A204.1 (cell line): ENCODE data around the gene XIAP.
A peak's percentile ranks its signal among the peaks of the same experiment; 100 is the strongest.
"Not testable (repeated sequence)": the region's sequence is repeated elsewhere in the genome, so short reads cannot be mapped to it uniquely, and the experiment has no call there.

Experiments
- FAIRE-seq: peaks from 2 replicates; lab custom pipeline; 2012; peaks lifted over from hg19 to GRCh38; lab: Jason Lieb, UNC

XIAP gene

DNA sequence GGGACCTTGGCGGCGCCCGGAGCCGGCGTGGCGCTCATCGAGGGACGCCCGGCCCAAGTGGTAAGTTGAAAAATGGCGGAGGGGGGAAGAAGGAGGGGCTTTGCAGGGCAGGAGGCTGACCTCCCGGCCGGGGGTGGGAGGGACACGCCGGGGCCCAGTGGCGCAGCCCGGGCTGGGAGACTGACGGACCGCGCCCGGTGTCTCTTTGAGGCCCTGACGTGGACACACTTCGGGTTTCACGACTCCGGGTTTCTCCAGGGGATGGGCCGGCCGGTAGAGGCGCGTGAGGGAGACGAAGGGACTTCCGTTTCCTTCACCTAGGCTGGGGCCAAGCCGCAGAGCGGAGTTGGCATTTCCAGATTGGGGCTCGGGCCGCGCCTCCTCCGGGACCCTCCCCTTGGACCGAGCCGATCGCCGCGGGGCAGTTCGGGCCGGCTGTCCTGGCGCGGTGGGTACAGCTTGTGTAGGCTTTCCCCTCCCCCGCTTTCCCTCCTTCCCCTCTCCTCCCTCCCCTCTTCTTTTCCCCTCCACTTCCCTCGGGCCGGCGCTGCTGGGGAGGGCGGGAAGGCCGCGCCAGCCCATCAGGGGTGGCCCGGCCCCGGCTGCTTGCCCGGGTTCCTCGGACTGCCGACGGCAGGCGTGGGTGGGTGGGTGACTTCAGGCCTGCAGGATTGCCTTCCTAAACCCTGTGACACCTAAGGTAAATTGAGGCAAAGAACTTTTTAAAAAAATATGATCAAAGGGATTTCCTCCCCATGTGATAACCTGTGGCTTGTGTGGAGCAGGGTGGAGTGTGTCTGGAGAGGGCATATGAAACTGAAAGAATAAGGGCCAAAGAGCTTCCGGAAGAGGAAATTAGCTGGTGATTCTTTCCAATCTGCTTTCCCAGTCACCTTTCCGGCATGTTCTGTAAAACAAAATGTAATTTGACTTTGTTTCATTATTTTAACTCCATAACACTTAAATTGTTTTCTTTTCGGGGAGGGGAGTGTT, at the start of gene XIAP:
Gene XIAP (plus strand): TSS at position 208 of the 993 bp plus-strand sequence. CDS start 25,610 bp downstream, outside the sequence.
- FAIRE-seq, result peak; percentile 87

GRCh38 chrX:123814343-123814742, 45.5 kb upstream of the XIAP start:
- FAIRE-seq, result no peak

GRCh38 chrX:123814934-123815394, 44.9 kb upstream of the XIAP start:
- FAIRE-seq, result not testable (repeated sequence)

- FAIRE-seq, result no peak
Measured at GRCh38 chrX:123817288-123817894, 42.5 kb upstream of the XIAP start.

DNA sequence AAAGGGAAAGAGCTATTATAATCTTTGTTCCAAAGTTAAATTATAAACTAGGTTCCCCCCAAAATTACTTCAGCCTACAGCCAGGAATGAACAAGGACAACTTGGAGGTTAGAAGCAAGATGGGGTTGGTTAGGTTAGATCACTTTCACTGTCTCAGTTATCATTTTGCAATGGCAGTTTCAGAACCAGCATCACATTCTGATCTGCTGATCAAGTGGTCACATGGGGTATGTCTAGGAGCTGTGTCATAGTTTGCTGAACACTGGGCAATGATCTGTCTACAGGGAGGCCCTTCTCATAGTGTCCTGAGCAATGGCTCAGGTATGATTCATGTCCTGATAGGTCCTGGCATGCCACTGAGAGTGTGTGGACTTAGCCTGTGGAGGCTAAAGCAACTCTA, 41.6 kb upstream of the XIAP start:
- FAIRE-seq, result no peak

GRCh38 chrX:123822965-123823364, 36.9 kb upstream of the XIAP start:
- FAIRE-seq, result no peak

GRCh38 chrX:123830309-123830708, 29.5 kb upstream of the XIAP start:
- no peak for FAIRE-seq

DNA sequence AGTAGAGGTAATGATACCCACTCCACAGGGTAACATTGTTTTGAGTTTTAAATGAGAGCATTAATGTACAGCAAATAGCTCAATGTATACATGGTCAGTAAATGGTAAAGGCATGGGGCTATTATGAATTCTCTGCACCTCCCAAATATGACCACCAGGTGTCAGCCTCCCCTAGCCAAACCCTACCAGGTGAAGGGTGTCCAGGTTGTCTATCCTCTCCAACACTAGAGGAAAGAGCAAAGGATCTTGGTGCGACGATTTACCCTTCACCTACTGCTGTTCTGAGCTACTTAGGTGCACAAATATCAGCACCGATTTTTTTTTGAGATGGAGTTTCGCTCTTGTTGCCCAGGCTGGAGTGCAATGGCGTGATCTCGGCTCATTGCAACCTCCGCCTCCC, 26.5 kb upstream of the XIAP start:
- peak; percentile 94 for FAIRE-seq

DNA sequence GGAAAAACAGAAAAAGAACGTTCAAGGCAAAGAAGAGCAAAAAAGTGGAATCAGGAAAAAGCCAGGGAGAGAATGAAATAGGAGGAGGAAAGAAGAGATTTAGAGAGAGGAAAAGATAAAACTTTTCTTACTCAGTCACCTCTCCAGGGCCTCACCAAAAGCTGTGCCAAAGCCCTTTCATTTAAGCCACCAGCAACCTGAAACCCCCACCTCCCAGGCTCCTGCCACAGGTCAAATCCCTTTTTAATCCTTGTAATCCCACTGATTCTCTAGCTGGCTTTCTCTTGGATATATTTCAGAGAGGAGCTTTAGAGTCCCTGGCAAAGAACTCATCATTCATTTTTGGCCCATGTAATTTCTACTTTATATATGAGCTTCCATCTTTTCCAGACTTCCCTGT, 25.7 kb upstream of the XIAP start:
- FAIRE-seq, result no peak

GRCh38 chrX:123835661-123836371, 24.0 kb upstream of the XIAP start:
- FAIRE-seq, result no peak

- not testable (repeated sequence) for FAIRE-seq
Measured at GRCh38 chrX:123845129-123845528, 14.7 kb upstream of the XIAP start.

- FAIRE-seq, result no peak
Measured at GRCh38 chrX:123846577-123847038, 13.2 kb upstream of the XIAP start.

GRCh38 chrX:123847056-123847455, 12.8 kb upstream of the XIAP start:
- no peak for FAIRE-seq

- FAIRE-seq, result no peak
Measured at GRCh38 chrX:123849096-123849495, 10.8 kb upstream of the XIAP start.

GRCh38 chrX:123849906-123850305, 9.9 kb upstream of the XIAP start:
- not testable (repeated sequence) for FAIRE-seq

DNA sequence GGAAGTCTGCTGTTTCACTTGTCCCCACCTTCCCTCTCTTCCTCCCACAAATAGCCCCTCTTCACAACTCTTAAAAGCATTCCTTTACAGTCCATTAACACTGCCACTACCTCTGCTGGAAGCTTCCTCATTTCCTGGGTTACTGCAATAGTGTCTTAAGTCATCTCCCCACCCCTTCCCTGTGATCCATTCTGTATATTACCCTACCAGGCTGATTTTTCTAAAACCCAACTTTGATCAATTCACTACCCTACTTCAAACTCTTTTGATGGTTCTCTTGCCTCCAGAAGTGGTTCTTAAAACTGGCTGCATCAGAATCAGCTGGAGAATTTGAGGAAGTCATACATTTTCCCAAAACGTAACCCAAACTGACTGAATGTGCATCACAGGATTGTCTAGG, 8.8 kb upstream of the XIAP start:
- no peak for FAIRE-seq

DNA sequence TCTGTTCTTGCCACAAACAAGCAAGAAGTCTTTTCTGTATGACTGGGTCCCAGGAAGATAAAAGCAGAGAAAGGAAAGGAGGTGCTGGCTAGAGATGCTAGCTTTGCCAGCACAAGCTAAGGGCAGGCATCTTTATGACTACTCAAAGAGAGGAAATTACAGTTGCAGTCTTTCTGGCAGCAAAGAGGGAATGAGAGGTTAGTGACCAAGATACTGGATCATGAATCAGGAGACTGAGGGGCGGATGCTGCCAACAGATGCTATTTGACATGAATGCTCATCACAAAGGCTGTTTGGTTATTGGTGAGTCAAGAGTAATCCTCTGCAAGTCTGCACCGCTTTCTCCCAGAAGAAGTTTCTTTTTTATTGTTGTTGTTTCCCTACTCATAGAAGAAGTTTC, 5.5 kb upstream of the XIAP start:
- no peak for FAIRE-seq

DNA sequence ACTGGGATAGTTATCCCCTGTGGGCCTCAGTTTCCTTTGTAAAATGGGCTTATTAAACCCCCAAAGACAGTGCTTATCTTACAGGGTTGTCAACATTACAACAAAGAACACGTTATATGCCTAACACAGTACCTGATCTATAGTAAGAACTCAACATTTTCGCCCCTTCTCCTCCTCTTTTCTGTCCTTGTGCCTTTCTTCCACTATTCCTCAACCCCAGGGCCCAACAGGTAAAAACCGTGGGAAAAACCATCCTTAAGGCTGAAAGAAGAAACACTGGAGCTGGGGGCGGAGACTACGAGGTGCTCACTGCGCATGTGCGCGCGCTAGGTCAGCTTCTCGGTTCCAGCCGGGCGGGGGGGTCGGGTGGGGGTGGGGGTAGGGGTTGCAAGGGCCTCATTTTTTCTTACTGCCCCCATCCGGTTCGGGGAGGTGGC, 426 bp upstream of the XIAP start:
- FAIRE-seq, result no peak

GRCh38 chrX:123860983-123861382, 1.1 kb downstream of the XIAP start:
- FAIRE-seq, result no peak

- no peak for FAIRE-seq
Measured at GRCh38 chrX:123869488-123869887, 9.6 kb downstream of the XIAP start.

DNA sequence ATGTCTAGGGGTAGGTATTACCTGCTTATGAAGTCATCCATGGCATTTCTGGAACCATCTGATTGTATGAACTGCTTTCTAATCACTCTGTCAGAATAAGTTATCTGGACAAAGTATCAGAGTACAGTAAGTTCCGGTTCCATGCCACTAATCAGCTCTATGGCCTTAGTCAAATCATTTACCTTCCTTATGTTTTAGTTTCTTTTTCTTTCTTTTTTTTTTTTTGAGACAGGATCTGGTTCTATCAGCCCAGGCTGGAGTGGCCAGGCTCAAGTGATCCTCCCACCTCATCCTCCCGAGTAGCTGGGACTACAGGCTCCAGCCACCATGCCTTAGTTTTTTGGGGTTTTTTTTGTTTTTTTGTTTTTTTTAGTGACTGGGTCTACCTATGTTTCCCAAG, 11.5 kb downstream of the XIAP start:
- no peak for FAIRE-seq

- no peak for FAIRE-seq
Measured at GRCh38 chrX:123873956-123874355, 14.1 kb downstream of the XIAP start.

GRCh38 chrX:123876177-123876576, 16.3 kb downstream of the XIAP start:
- no peak for FAIRE-seq
